Thymus (tissue), 11 donors: Measurements from ENCODE around the gene INSR. TPM values are rescaled to one million over a fixed set of nuclear protein-coding genes. Genes with fewer than 3 reads are reported as not detected.

Experiments used
- DNase-seq, 9 donors: peaks; one replicate each; pipeline ENCODE4 v3.0.0-alpha.2; 2013; ENCODE audit warnings: low spot score in 9 of 9, low read depth in 6 of 9, missing footprints in 1 of 9
- H3K27ac ChIP-seq, 2 donors: one replicate each; pipeline ENCODE4 v1.5.1; 2013; ENCODE audit warnings: control low read depth in 1 of 2, low read depth in 1 of 2, low read length in 1 of 2, mild to moderate bottlenecking in 1 of 2, moderate library complexity in 1 of 2
- H3K27me3 ChIP-seq, 2 donors: one replicate each; pipeline ENCODE4 v1.5.1; 2013; ENCODE audit warnings: low read length in 1 of 2; ENCODE audit not compliant: control insufficient read depth in 2 of 2, insufficient read depth in 1 of 2
- H3K36me3 ChIP-seq, 2 donors: one replicate each; pipeline ENCODE4 v1.5.1; 2013; ENCODE audit warnings: low read length in 1 of 2, mild to moderate bottlenecking in 1 of 2, moderate library complexity in 1 of 2; ENCODE audit not compliant: control insufficient read depth in 2 of 2, insufficient read depth in 2 of 2
- H3K4me1 ChIP-seq, 2 donors: one replicate each; pipeline ENCODE4 v1.5.1; 2013; ENCODE audit warnings: low read length in 2 of 2; ENCODE audit not compliant: control insufficient read depth in 2 of 2, insufficient read depth in 2 of 2
- H3K4me3 ChIP-seq, 2 donors: one replicate each; pipeline ENCODE4 v1.5.1; 2013; ENCODE audit warnings: low read length in 2 of 2, control low read depth in 1 of 2, mild to moderate bottlenecking in 1 of 2
- H3K9me3 ChIP-seq, 2 donors: one replicate each; pipeline ENCODE4 v1.5.1; 2013; ENCODE audit warnings: low read length in 1 of 2, mild to moderate bottlenecking in 1 of 2; ENCODE audit not compliant: control insufficient read depth in 2 of 2, insufficient read depth in 1 of 2
- WGBS: extraction: QIAGEN DNeasy Blood & Tissue Kit; methylation state at CpG from one replicate; pipeline ENCODE4 v1.1.7; 2013; 5-methylcytosine and 5-hydroxymethylcytosine counted together
- polyA plus RNA-seq: library from polyadenylated mRNA; stranded (reverse); fragments of 200-250 nt; gene quantifications from one replicate; pipeline ENCODE4 v1.2.3, GENCODE V29; 2013
- total RNA-seq: library from RNA; stranded (reverse); fragments of 120-200 nt; gene quantifications from one replicate; pipeline ENCODE4 v1.2.4, GENCODE V29; 2013
- donor health status: healthy.

The INSR gene
- total and polyA plus RNA-seq, 2 donors = 5.5 to 6.0 TPM

GRCh38 chr19:7264858-7265257 lies 29.4 kb downstream of the INSR start:
- Histone ChIP-seq H3K4me1 (no peaks in the 10 kb centered on the region), H3K36me3 (peaks cover 5 to 9% of the 10 kb centered on the region in 2 donors), H3K27me3 (no peaks in the 10 kb centered on the region), H3K4me3 (no peak overlapping the region), H3K27ac (no peak overlapping the region), H3K9me3 (peaks cover 0 to 1% of the 10 kb centered on the region in 2 donors)
- DNase-seq = no peak
- 99% methylated on average over 4 of the region's 4 CpGs for WGBS

- Histone ChIP-seq H3K4me3 (no peak overlapping the region), H3K27ac (no peak overlapping the region), H3K36me3 (peaks cover 5 to 9% of the 10 kb centered on the region in 2 donors), H3K4me1 (no peaks in the 10 kb centered on the region), H3K9me3 (peaks cover 0 to 1% of the 10 kb centered on the region in 2 donors), H3K27me3 (no peaks in the 10 kb centered on the region)
- 96% methylated on average over 5 of the region's 5 CpGs for WGBS
- DNase-seq = no peak
Measured at GRCh38 chr19:7263521-7263920, 30.7 kb downstream of the INSR start.

GRCh38 chr19:7263066-7263465 lies 31.1 kb downstream of the INSR start:
- Histone ChIP-seq H3K4me3 (no peak overlapping the region), H3K27me3 (no peaks in the 10 kb centered on the region), H3K9me3 (peaks cover 0 to 1% of the 10 kb centered on the region in 2 donors), H3K36me3 (peaks cover 5 to 9% of the 10 kb centered on the region in 2 donors), H3K27ac (no peak overlapping the region), H3K4me1 (no peaks in the 10 kb centered on the region)
- WGBS = 97% methylated on average over 3 of the region's 3 CpGs
- DNase-seq = no peak

GRCh38 chr19:7262470-7262869 lies 31.7 kb downstream of the INSR start:
- WGBS = over 99% methylated on average over 6 of the region's 6 CpGs
- H3K4me1 ChIP-seq = no peaks in the 10 kb centered on the region
- no peak overlapping the region for H3K27ac ChIP-seq
- peaks cover 5 to 6% of the 10 kb centered on the region in 2 donors for H3K36me3 ChIP-seq
- no peak overlapping the region for H3K4me3 ChIP-seq
- no peaks in the 10 kb centered on the region for H3K27me3 ChIP-seq
- H3K9me3 ChIP-seq = peaks cover 0 to 1% of the 10 kb centered on the region in 2 donors
- no peak for DNase-seq

- Histone ChIP-seq H3K4me1 (no peaks in the 10 kb centered on the region), H3K27ac (no peak overlapping the region), H3K9me3 (no peaks in the 10 kb centered on the region), H3K27me3 (no peaks in the 10 kb centered on the region), H3K36me3 (no peaks in the 10 kb centered on the region), H3K4me3 (no peak overlapping the region)
- no peak for DNase-seq
- WGBS = 96% methylated on average over 7 of the region's 7 CpGs
Measured at GRCh38 chr19:7260161-7260560, 34.1 kb downstream of the INSR start.

GRCh38 chr19:7258840-7259395 lies 35.3 kb downstream of the INSR start:
- H3K27me3 ChIP-seq = no peaks in the 10 kb centered on the region
- no peaks in the 10 kb centered on the region for H3K4me1 ChIP-seq
- no peak overlapping the region for H3K4me3 ChIP-seq
- no peaks in the 10 kb centered on the region for H3K36me3 ChIP-seq
- DNase-seq = no peak
- no peak overlapping the region for H3K27ac ChIP-seq
- H3K9me3 ChIP-seq = no peaks in the 10 kb centered on the region
- WGBS = 98% methylated on average over 6 of the region's 6 CpGs

GRCh38 chr19:7258041-7258839 lies 36.0 kb downstream of the INSR start:
- no peaks in the 10 kb centered on the region for H3K9me3 ChIP-seq
- no peak overlapping the region for H3K4me3 ChIP-seq
- no peaks in the 10 kb centered on the region for H3K36me3 ChIP-seq
- no peaks in the 10 kb centered on the region for H3K4me1 ChIP-seq
- no peak overlapping the region for H3K27ac ChIP-seq
- no peak for DNase-seq
- H3K27me3 ChIP-seq = no peaks in the 10 kb centered on the region
- 98% methylated on average over 10 of the region's 10 CpGs for WGBS

GRCh38 chr19:7257148-7258040 lies 36.8 kb downstream of the INSR start:
- DNase-seq = no peak
- H3K27me3 ChIP-seq = no peaks in the 10 kb centered on the region
- no peaks in the 10 kb centered on the region for H3K9me3 ChIP-seq
- WGBS = 96% methylated on average over 17 of the region's 17 CpGs
- H3K4me3 ChIP-seq = no peak overlapping the region
- no peak overlapping the region for H3K27ac ChIP-seq
- H3K36me3 ChIP-seq = no peaks in the 10 kb centered on the region
- no peaks in the 10 kb centered on the region for H3K4me1 ChIP-seq

GRCh38 chr19:7255631-7256030 lies 38.6 kb downstream of the INSR start:
- no peak overlapping the region for H3K27ac ChIP-seq
- H3K27me3 ChIP-seq = no peaks in the 10 kb centered on the region
- H3K4me3 ChIP-seq = no peak overlapping the region
- 97% methylated on average over 6 of the region's 6 CpGs for WGBS
- no peaks in the 10 kb centered on the region for H3K36me3 ChIP-seq
- H3K9me3 ChIP-seq = no peaks in the 10 kb centered on the region
- peaks cover 0 to 1% of the 10 kb centered on the region in 2 donors for H3K4me1 ChIP-seq
- DNase-seq = no peak
